OCI-LY1 (cell line): Measurements from ENCODE around the gene SNX27.

Experiments used
- H2AFZ ChIP-seq: fragments of 200-600 bp; sonication (generic), shearing (Covaris generic); 2 replicates; pipeline ENCODE4 v1.6.0; 2014; ENCODE audit warnings: antibody characterized with exemption, mild to moderate bottlenecking, low read length
- H3F3A ChIP-seq: fragments of 200-600 bp; sonication (generic), shearing (Covaris generic); 2 replicates; pipeline ENCODE4 v1.6.0; 2014; ENCODE audit warnings: mild to moderate bottlenecking, antibody characterized with exemption, low read length, moderate library complexity; ENCODE audit not compliant: insufficient read depth
- H3K27ac ChIP-seq: fragments of 200-600 bp; sonication (generic); 2 replicates; pipeline ENCODE4 v1.5.1; 2014; ENCODE audit warnings: low read length, mixed run types, mild to moderate bottlenecking, low read depth; ENCODE audit not compliant: poor library complexity, severe bottlenecking
- H3K27me3 ChIP-seq: fragments of 200-600 bp; sonication (generic); 2 replicates; pipeline ENCODE4 v1.6.0; 2014; ENCODE audit warnings: antibody characterized with exemption, mild to moderate bottlenecking, low read length, moderate library complexity; ENCODE audit not compliant: insufficient read depth
- H3K36me3 ChIP-seq: fragments of 200-600 bp; sonication (generic); 2 replicates; pipeline ENCODE4 v1.6.1; 2014; ENCODE audit warnings: mild to moderate bottlenecking, antibody characterized with exemption, low read length, moderate library complexity, mixed read lengths; ENCODE audit not compliant: insufficient read depth
- H3K4me1 ChIP-seq: fragments of 200-600 bp; sonication (generic); 2 replicates; pipeline ENCODE4 v1.5.1; 2014; ENCODE audit warnings: mild to moderate bottlenecking, low read length, moderate library complexity; ENCODE audit not compliant: insufficient read depth, severe bottlenecking
- H3K4me2 ChIP-seq: fragments of 200-600 bp; sonication (generic), shearing (Covaris generic); 2 replicates; pipeline ENCODE4 v1.6.1; 2014; ENCODE audit warnings: low read length
- H3K4me3 ChIP-seq: fragments of 200-600 bp; sonication (generic); 2 replicates; pipeline ENCODE4 v1.5.1; 2014; ENCODE audit warnings: low read length, low read depth, mild to moderate bottlenecking, mixed read lengths; ENCODE audit not compliant: poor library complexity, severe bottlenecking
- H3K79me2 ChIP-seq: fragments of 200-600 bp; shearing (Covaris generic); 2 replicates; pipeline ENCODE4 v1.6.1; 2016; ENCODE audit warnings: mixed run types, low read length, mixed read lengths; ENCODE audit not compliant: insufficient read depth
- H3K9ac ChIP-seq: fragments of 200-600 bp; sonication (generic), shearing (Covaris generic); 2 replicates; pipeline ENCODE4 v1.6.1; 2014; ENCODE audit warnings: mild to moderate bottlenecking, low read length, mixed read lengths
- H3K9me2 ChIP-seq: fragments of 200-600 bp; sonication (generic), shearing (Covaris generic); 2 replicates; pipeline ENCODE4 v1.6.1; 2014; ENCODE audit warnings: low read depth, mild to moderate bottlenecking, low read length, mixed read lengths
- H3K9me3 ChIP-seq: fragments of 200-600 bp; shearing (Covaris generic); 2 replicates; pipeline ENCODE4 v1.6.1; 2014; ENCODE audit warnings: low read length, mixed read lengths
- H4K20me1 ChIP-seq: fragments of 200-600 bp; sonication (generic), shearing (Covaris generic); 2 replicates; pipeline ENCODE4 v1.6.0; 2016; ENCODE audit warnings: mild to moderate bottlenecking, low read length; ENCODE audit not compliant: insufficient read depth
- EZH2 ChIP-seq: fragments of 200-600 bp; sonication (generic), shearing (Covaris generic); IDR thresholded peaks from 2 replicates; pipeline ENCODE4 v1.8.0; 2017; ENCODE audit warnings: borderline replicate concordance, mixed run types, mild to moderate bottlenecking, antibody characterized with exemption, low read length, moderate library complexity, mixed read lengths
- TF ChIP-seq, protein P1 (sequence below): fragments of 200-600 bp; sonication (generic), shearing (Covaris generic); IDR thresholded peaks from 2 replicates; pipeline ENCODE4 v1.5.1; 2017; ENCODE audit warnings: mild to moderate bottlenecking, antibody characterized with exemption, low read length, moderate library complexity, mixed read lengths

Gene SNX27

DNA sequence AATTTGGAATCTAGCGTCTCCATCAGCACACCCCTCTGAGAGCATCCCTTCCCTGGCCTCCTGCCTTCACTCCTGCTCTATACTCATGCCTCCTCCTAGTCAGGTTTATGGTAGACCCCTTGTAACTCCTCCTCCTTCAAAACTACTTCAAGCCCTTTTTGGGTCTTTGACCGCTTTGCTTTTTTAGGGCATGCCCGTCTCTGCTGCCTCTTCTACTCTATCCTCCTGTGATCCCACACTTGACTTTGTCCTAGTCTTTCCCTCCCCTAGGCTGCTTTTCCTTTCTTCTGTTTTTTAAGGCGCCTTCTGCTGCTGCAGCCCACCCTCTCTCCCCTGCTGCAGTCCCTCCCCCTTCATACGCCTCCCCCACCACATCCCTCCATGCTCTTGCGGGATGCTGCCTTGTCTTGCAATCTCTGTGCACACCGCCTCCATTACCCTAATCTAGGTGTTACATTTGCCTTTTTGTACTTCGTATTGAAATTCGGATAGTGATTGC is 1.5 kb downstream of the SNX27 start:
- no peaks in the 10 kb centered on the region for H4K20me1 ChIP-seq
- H3K4me2 ChIP-seq: peak overlapping the region; percentile 68
- H3K4me1 ChIP-seq: peaks cover 38% of the 10 kb centered on the region
- no peaks in the 10 kb centered on the region for H3K9me3 ChIP-seq
- H3K9me2 ChIP-seq: no peaks in the 10 kb centered on the region
- TF ChIP-seq, protein P1, sequence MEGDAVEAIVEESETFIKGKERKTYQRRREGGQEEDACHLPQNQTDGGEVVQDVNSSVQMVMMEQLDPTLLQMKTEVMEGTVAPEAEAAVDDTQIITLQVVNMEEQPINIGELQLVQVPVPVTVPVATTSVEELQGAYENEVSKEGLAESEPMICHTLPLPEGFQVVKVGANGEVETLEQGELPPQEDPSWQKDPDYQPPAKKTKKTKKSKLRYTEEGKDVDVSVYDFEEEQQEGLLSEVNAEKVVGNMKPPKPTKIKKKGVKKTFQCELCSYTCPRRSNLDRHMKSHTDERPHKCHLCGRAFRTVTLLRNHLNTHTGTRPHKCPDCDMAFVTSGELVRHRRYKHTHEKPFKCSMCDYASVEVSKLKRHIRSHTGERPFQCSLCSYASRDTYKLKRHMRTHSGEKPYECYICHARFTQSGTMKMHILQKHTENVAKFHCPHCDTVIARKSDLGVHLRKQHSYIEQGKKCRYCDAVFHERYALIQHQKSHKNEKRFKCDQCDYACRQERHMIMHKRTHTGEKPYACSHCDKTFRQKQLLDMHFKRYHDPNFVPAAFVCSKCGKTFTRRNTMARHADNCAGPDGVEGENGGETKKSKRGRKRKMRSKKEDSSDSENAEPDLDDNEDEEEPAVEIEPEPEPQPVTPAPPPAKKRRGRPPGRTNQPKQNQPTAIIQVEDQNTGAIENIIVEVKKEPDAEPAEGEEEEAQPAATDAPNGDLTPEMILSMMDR: no peak
- TF ChIP-seq EZH2: no peak
- H3K27me3 ChIP-seq: no peaks in the 10 kb centered on the region
- no peaks in the 10 kb centered on the region for H3K36me3 ChIP-seq
- peak overlapping the region; percentile 87; the same call in 1 of the 2 replicates for H3K9ac ChIP-seq
- H3K79me2 ChIP-seq: peaks cover 13% of the 10 kb centered on the region
- no peak overlapping the region for H2AFZ ChIP-seq
- H3K4me3 ChIP-seq: peak overlapping the region; percentile 89
- H3F3A ChIP-seq: no peaks in the 10 kb centered on the region
- peak overlapping the region; percentile 18 for H3K27ac ChIP-seq

GRCh38 chr1:151615711-151616504 is 4.1 kb downstream of the SNX27 start:
- Histone ChIP-seq H4K20me1 (no peaks in the 10 kb centered on the region), H3K27ac (no peak overlapping the region)

DNA sequence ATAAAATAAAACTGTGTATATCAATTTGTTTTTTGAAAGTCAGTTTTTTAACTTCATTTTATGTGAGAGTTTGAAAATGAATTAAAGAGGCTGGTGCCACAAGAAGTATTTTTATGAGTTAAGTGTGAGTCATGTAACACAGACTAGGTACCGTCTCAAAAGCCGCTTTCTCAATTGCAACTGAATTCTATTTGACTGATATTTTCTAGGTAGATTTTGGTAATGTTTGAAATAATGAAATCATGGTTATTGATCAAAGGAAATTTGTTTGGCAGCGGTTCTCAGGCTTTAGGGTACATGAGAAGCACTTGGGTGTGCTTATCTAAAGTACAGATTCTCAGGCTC is 4.6 kb downstream of the SNX27 start:
- no peak overlapping the region for H3K4me3 ChIP-seq
- H4K20me1 ChIP-seq: no peaks in the 10 kb centered on the region

More at GRCh38 chr1:151615711-151616504, 4.1 kb downstream of the SNX27 start:
- no peaks in the 10 kb centered on the region for H3K27me3 ChIP-seq
- no peaks in the 10 kb centered on the region for H3K9me2 ChIP-seq
- TF ChIP-seq, protein P1: no peak
- no peak for TF ChIP-seq EZH2
- H3K4me1 ChIP-seq: peaks cover 42% of the 10 kb centered on the region
- peaks cover 16% of the 10 kb centered on the region for H3K79me2 ChIP-seq
- H3K36me3 ChIP-seq: no peaks in the 10 kb centered on the region
- no peak overlapping the region for H3K9ac ChIP-seq
- H3K4me2 ChIP-seq: 0 out of 2 replicates have a peak overlapping the region, but pooled peaks have one; percentile 1
- no peaks in the 10 kb centered on the region for H3F3A ChIP-seq
- no peak overlapping the region for H3K4me3 ChIP-seq
- no peaks in the 10 kb centered on the region for H3K9me3 ChIP-seq
- H2AFZ ChIP-seq: no peak overlapping the region

More for the DNA sequence above, 4.6 kb downstream of the SNX27 start:
- Histone ChIP-seq H3K9ac (no peak overlapping the region), H3K79me2 (peaks cover 16% of the 10 kb centered on the region), H3K4me1 (peaks cover 43% of the 10 kb centered on the region), H2AFZ (no peak overlapping the region), H3K27me3 (no peaks in the 10 kb centered on the region), H3K36me3 (no peaks in the 10 kb centered on the region), H3K9me2 (no peaks in the 10 kb centered on the region), H3F3A (no peaks in the 10 kb centered on the region), H3K4me2 (no peak overlapping the region), H3K9me3 (no peaks in the 10 kb centered on the region), H3K27ac (no peak overlapping the region)
- TF ChIP-seq EZH2: no peak
- TF ChIP-seq, protein P1: no peak
